DND-41 (cell line): ENCODE measurements around the gene DNHD1.

Experiments used
- ATAC-seq: fragments of 200-7000 bp; cut with Tn5 transposase; 3 replicates; pipeline ENCODE4 v1.9.1; 2021; ENCODE audit warnings: low read depth; ENCODE audit not compliant: insufficient read depth
- DNase-seq: peaks from one replicate; pipeline ENCODE4 v3.0.0-alpha.2; 2020
- H2AFZ ChIP-seq: 2 replicates; pipeline ENCODE4 v1.6.0; 2012; ENCODE audit warnings: low read depth, low read length
- H3K27ac ChIP-seq: 2 replicates; pipeline ENCODE4 v1.5.1; 2012; ENCODE audit warnings: low read length, inconsistent platforms
- H3K27me3 ChIP-seq: fragments of 200-600 bp; sonication (generic); 2 replicates; pipeline ENCODE4 v1.6.0; 2012; ENCODE audit warnings: low read length, mild to moderate bottlenecking, inconsistent platforms; ENCODE audit not compliant: insufficient read depth, poor library complexity
- H3K36me3 ChIP-seq: 2 replicates; pipeline ENCODE4 v1.5.1; 2012; ENCODE audit warnings: low read length, inconsistent platforms; ENCODE audit not compliant: insufficient read depth
- H3K4me1 ChIP-seq: 2 replicates; pipeline ENCODE4 v1.5.1; 2012; ENCODE audit warnings: mild to moderate bottlenecking, low read length; ENCODE audit not compliant: insufficient read depth
- H3K4me2 ChIP-seq: 2 replicates; pipeline ENCODE4 v1.6.0; 2012; ENCODE audit warnings: mild to moderate bottlenecking, moderate library complexity, low read length, inconsistent platforms; ENCODE audit not compliant: insufficient read depth
- H3K4me3 ChIP-seq, 2 experiments: fragments of 200-600 bp in 1 of 2; shearing (Covaris generic) in 1 of 2; 2 replicates each; pipeline ENCODE4 v1.5.1; 2012 to 2016; ENCODE audit warnings: inconsistent platforms in 2 of 2, low read length in 2 of 2, mild to moderate bottlenecking in 2 of 2, low read depth in 1 of 2, moderate library complexity in 1 of 2
- H3K79me2 ChIP-seq: 2 replicates; pipeline ENCODE4 v1.6.0; 2012; ENCODE audit warnings: low read length, inconsistent platforms; ENCODE audit not compliant: insufficient read depth
- H3K9ac ChIP-seq: 2 replicates; pipeline ENCODE4 v1.6.0; 2012; ENCODE audit warnings: low read depth, mild to moderate bottlenecking, inconsistent platforms, low read length, moderate library complexity
- H3K9me3 ChIP-seq: 2 replicates; pipeline ENCODE4 v1.5.1; 2012; ENCODE audit warnings: low read length, moderate library complexity, mild to moderate bottlenecking, inconsistent platforms; ENCODE audit not compliant: insufficient read depth, severe bottlenecking
- H4K20me1 ChIP-seq: 2 replicates; pipeline ENCODE4 v1.6.0; 2012; ENCODE audit warnings: low read length; ENCODE audit not compliant: insufficient read depth
- EZH2 ChIP-seq: IDR thresholded peaks from 3 replicates; pipeline ENCODE4 v1.6.1; 2012; ENCODE audit warnings: borderline replicate concordance, low read depth, mild to moderate bottlenecking, moderate library complexity, low read length, inconsistent platforms; ENCODE audit not compliant: severe bottlenecking
- TF ChIP-seq, protein P1 (sequence below): IDR thresholded peaks from 2 replicates; pipeline ENCODE4 v1.5.1; 2012; ENCODE audit warnings: borderline replicate concordance, low read length, moderate library complexity, mild to moderate bottlenecking; ENCODE audit not compliant: poor library complexity, severe bottlenecking; ENCODE audit errors: extremely low read depth

Gene DNHD1

DNA sequence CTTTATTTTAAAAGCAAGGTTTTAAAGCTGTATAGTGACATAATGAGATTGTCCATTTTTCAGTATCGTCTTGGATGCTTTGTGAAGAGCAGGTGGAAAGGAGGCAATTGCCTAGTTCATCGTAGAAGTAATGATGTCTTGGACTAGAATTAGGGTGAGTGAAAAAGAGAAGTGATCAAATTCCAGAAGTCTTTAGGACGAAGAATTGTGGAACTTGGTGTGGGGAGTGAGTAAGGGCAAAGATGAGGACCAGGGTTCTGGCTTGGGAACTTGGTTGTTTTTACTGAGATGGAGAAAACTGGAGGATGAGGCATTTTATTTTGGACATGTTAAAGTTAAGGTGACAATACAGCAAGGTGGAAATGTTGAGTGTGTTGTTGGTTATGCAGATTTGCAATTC lies 107.7 kb downstream of the DNHD1 start:
- no peak for DNase-seq
- no peak for ATAC-seq
- Histone ChIP-seq H3K9me3 (no peaks in the 10 kb centered on the region), H3K4me1 (peaks cover 66% of the 10 kb centered on the region), H3K4me3 (peak overlapping the region; percentile 57 to 77; a peak in 3 of 4 replicates), H3K4me2 (peak overlapping the region; percentile 76), H3K27ac (peak overlapping the region; percentile 69), H3K9ac (peak overlapping the region; percentile 73), H3K79me2 (peaks cover 75% of the 10 kb centered on the region), H3K36me3 (peaks cover 49% of the 10 kb centered on the region), H2AFZ (peak overlapping the region; percentile 83; the same call in 1 of the 2 replicates), H4K20me1 (peaks cover 30% of the 10 kb centered on the region), H3K27me3 (no peaks in the 10 kb centered on the region)
- TF ChIP-seq, protein P1, sequence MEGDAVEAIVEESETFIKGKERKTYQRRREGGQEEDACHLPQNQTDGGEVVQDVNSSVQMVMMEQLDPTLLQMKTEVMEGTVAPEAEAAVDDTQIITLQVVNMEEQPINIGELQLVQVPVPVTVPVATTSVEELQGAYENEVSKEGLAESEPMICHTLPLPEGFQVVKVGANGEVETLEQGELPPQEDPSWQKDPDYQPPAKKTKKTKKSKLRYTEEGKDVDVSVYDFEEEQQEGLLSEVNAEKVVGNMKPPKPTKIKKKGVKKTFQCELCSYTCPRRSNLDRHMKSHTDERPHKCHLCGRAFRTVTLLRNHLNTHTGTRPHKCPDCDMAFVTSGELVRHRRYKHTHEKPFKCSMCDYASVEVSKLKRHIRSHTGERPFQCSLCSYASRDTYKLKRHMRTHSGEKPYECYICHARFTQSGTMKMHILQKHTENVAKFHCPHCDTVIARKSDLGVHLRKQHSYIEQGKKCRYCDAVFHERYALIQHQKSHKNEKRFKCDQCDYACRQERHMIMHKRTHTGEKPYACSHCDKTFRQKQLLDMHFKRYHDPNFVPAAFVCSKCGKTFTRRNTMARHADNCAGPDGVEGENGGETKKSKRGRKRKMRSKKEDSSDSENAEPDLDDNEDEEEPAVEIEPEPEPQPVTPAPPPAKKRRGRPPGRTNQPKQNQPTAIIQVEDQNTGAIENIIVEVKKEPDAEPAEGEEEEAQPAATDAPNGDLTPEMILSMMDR: no peak
- TF ChIP-seq EZH2: no peak

- Histone ChIP-seq H3K4me2 (peak overlapping the region; percentile 1; the same call in 1 of the 2 replicates), H4K20me1 (peaks cover 26% of the 10 kb centered on the region), H3K9ac (no peak overlapping the region), H3K9me3 (no peaks in the 10 kb centered on the region), H3K27me3 (no peaks in the 10 kb centered on the region), H3K4me1 (peaks cover 69% of the 10 kb centered on the region), H3K27ac (no peak overlapping the region), H3K79me2 (peaks cover 71% of the 10 kb centered on the region), H2AFZ (no peak overlapping the region), H3K36me3 (peaks cover 49% of the 10 kb centered on the region), H3K4me3 (no peak overlapping the region)
- TF ChIP-seq, protein P1: no peak
- no peak for TF ChIP-seq EZH2
- peak; percentile 48 for DNase-seq
- ATAC-seq: no peak
These were observed 109.5 kb downstream of the DNHD1 start for GRCh38 chr11:6606471-6607189.

DNA sequence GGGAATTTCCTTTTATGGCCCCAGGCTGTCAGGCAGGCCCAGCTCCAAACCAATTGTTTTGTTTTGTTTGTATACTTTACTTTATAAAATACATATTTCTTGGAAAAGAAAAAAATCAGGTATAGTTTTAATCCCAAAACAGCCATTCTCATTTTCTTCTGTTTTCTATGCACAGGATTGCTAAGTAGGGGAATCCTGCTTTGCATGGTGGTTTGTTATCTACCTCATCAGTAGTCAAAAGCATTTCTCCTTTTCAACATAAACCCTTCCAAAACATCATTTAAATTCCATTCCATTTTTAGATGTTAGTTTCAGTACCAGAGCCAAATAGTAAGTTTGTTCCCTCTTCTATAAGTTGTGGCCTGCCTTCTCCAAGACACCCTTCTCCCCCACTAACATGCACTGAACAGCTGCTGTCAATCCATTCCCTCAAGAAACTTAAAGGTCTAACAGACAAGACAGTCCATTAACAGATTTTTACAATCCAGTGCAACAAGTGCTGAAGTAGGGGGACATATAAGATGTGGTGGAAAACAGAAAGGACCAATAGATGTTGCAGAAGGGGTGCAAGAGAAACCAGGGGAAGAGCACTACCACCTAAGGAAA lies 110.2 kb downstream of the DNHD1 start:
- Histone ChIP-seq H3K27me3 (no peaks in the 10 kb centered on the region), H3K79me2 (peaks cover 67% of the 10 kb centered on the region), H3K4me2 (0 out of 2 replicates have a peak overlapping the region, but pooled peaks have one; percentile 1), H3K4me1 (peaks cover 62% of the 10 kb centered on the region), H3K4me3 (no peak overlapping the region), H3K9ac (no peak overlapping the region), H4K20me1 (peaks cover 21% of the 10 kb centered on the region), H3K27ac (no peak overlapping the region), H2AFZ (no peak overlapping the region), H3K36me3 (peaks cover 46% of the 10 kb centered on the region), H3K9me3 (no peaks in the 10 kb centered on the region)
- ATAC-seq (no peak), DNase-seq (no peak)
- no peak for TF ChIP-seq EZH2
- TF ChIP-seq, protein P1: no peak
